GM23248 (cell line): ENCODE data around the gene ZNF567. TPM values are rescaled to one million over a fixed set of nuclear protein-coding genes. Genes with fewer than 3 reads are reported as not detected.

ENCODE experiments used
- DNase-seq: peaks from one replicate; pipeline ENCODE4 v3.0.0-alpha.2; 2015
- H2AFZ ChIP-seq: fragments of 200-600 bp; sonication (generic); 2 replicates; pipeline ENCODE4 v1.6.1; 2016; ENCODE audit warnings: antibody characterized with exemption
- H3F3A ChIP-seq: fragments of 200-600 bp; sonication (generic); 2 replicates; pipeline ENCODE4 v1.6.1; 2016; ENCODE audit warnings: mild to moderate bottlenecking, antibody characterized with exemption, mixed run types; ENCODE audit not compliant: insufficient read depth
- H3K27ac ChIP-seq: fragments of 200-600 bp; sonication (generic); 2 replicates; pipeline ENCODE4 v1.5.1; 2016; ENCODE audit warnings: mild to moderate bottlenecking
- H3K27me3 ChIP-seq: fragments of 200-600 bp; sonication (generic); replicated peaks from 2 replicates; pipeline ENCODE4 v1.6.1; 2016; ENCODE audit warnings: mild to moderate bottlenecking; ENCODE audit not compliant: insufficient read depth
- H3K36me3 ChIP-seq: fragments of 200-600 bp; sonication (generic); 2 replicates; pipeline ENCODE4 v1.6.1; 2016; ENCODE audit warnings: low read depth, mild to moderate bottlenecking
- H3K4me1 ChIP-seq: fragments of 200-600 bp; sonication (generic); 2 replicates; pipeline ENCODE4 v1.6.1; 2016; ENCODE audit warnings: mild to moderate bottlenecking; ENCODE audit not compliant: insufficient read depth
- H3K4me2 ChIP-seq: fragments of 200-600 bp; sonication (generic); one replicate; pipeline ENCODE4 v1.6.1; 2016; ENCODE audit warnings: mild to moderate bottlenecking; ENCODE audit not compliant: unreplicated experiment
- H3K4me3 ChIP-seq: fragments of 200-600 bp; sonication (generic); 2 replicates; pipeline ENCODE4 v1.5.1; 2016; ENCODE audit warnings: mild to moderate bottlenecking
- H3K79me2 ChIP-seq: fragments of 200-600 bp; sonication (generic); 2 replicates; pipeline ENCODE4 v1.6.1; 2016; ENCODE audit warnings: mild to moderate bottlenecking; ENCODE audit not compliant: insufficient read depth
- H3K9ac ChIP-seq: fragments of 200-600 bp; sonication (generic); 2 replicates; pipeline ENCODE4 v1.6.1; 2016; ENCODE audit warnings: mild to moderate bottlenecking
- H3K9me2 ChIP-seq: fragments of 200-600 bp; sonication (generic); 2 replicates; pipeline ENCODE4 v1.6.1; 2016; ENCODE audit warnings: mixed run types, mild to moderate bottlenecking, moderate library complexity; ENCODE audit not compliant: insufficient read depth
- H3K9me3 ChIP-seq: fragments of 200-600 bp; sonication (generic); one replicate; pipeline ENCODE4 v1.6.1; 2017; ENCODE audit warnings: low read depth
- H4K20me1 ChIP-seq: fragments of 200-600 bp; sonication (generic); 2 replicates; pipeline ENCODE4 v1.6.0; 2016; ENCODE audit not compliant: insufficient read depth
- EZH2 ChIP-seq: fragments of 200-600 bp; sonication (generic); IDR thresholded peaks from 2 replicates; pipeline ENCODE4 v1.6.1; 2018; ENCODE audit warnings: antibody characterized with exemption, mild to moderate bottlenecking; ENCODE audit not compliant: insufficient read depth, poor library complexity, severe bottlenecking
- EZH2phosphoT487 ChIP-seq: fragments of 200-600 bp; sonication (generic); IDR thresholded peaks from 2 replicates; pipeline ENCODE4 v1.6.1; 2018; ENCODE audit warnings: antibody characterized with exemption, moderate library complexity, mild to moderate bottlenecking, low read depth; ENCODE audit not compliant: insufficient read depth
- WGBS, 2 experiments: methylation state at CpG; one replicate each; pipeline ENCODE4 v1.1.6; 2015 to 2017; ENCODE audit warnings: low lambda C conversion rate in 2 of 2, low coverage in 1 of 2; ENCODE audit errors: missing lambda C conversion rate in 2 of 2; 5-methylcytosine and 5-hydroxymethylcytosine counted together
- in situ Hi-C: fragments of 300-500 bp; cut with MboI; formaldehyde crosslinking; loops from 2 replicates; pipeline ENCODE4 v1.15.0; 2020
- polyA plus RNA-seq: library from polyadenylated mRNA; unstranded; fragments of >200 nt; fragmentation: Nextera tagmentation; extraction: Ambion mirVana; gene quantifications from 2 replicates; pipeline ENCODE4 v1.2.1, GENCODE V29; 2016
- total RNA-seq: library from RNA; depleted of rRNA; stranded (reverse); fragments of >200 nt; shearing (Covaris generic); gene quantifications from 2 replicates; pipeline ENCODE4 v1.2.3, GENCODE V29; 2014

ZNF567 gene
- total and polyA plus RNA-seq, 2 experiments from 2014 or later = 3.2 to 6.1 TPM

GRCh38 chr19:36685835-36686234 is 1.6 kb upstream of the ZNF567 start:
- no peak for DNase-seq
- Histone ChIP-seq H3F3A (no peaks in the 10 kb centered on the region), H3K9me3 (no peaks in the 10 kb centered on the region), H3K27me3 (no peaks in the 10 kb centered on the region), H3K4me2 (peak overlapping the region; percentile 93), H3K27ac (no peak overlapping the region), H2AFZ (peak overlapping the region; percentile 100), H3K79me2 (peaks cover 72% of the 10 kb centered on the region), H4K20me1 (no peaks in the 10 kb centered on the region), H3K4me1 (peaks cover 6% of the 10 kb centered on the region), H3K36me3 (peaks cover 14% of the 10 kb centered on the region), H3K9ac (peak overlapping the region; percentile 84; the same call in 1 of the 2 replicates), H3K4me3 (peak overlapping the region; percentile 99; the same call in 1 of the 2 replicates), H3K9me2 (no peaks in the 10 kb centered on the region)
- in situ Hi-C loops = no loop called here
- 67 to 76% methylated on average over 2 of the region's 2 CpGs for WGBS, 2 experiments
- TF ChIP-seq EZH2phosphoT487 (no peak), EZH2 (no peak)

DNA sequence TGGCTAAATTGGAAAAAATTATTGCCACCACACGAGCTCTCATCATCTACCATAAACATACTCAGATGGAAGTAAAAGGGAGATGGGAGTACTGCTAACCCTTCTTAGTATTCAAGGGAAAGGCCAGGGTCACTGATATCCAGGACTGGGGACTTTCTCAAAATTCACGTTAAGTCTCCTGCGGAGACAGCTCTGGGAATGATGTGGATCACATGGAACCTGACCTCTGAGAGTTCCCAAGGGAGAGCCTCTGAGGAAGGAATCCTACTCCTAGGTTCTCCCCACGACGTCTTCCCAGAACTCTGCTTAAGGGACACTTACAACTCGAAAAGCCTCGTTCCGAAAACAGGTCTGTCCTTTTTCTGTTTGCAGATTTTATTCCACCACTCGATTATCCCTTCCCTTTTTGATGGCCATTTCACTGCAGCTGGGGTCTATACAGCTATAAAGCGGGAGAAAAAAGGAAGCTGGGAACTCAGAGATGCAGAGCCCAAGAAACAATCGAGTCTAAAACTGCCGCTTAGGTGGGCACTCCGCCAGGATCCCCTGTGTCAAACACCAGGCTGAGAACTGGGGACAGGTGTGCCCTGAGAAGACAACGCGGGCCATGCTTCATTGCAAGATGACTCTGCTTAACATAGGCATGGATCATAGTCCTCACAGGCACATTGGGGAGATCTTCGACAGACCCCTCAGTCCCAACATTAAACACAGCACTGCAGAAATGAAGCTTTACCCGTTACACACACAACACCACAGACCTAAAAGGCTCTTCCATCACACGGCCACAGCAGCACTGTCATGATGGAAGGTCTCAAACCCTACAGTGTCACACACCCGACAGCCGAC is 823 bp upstream of the ZNF567 start:
- peak overlapping the region; percentile 99 for H3K4me3 ChIP-seq
- H3K9ac ChIP-seq = peak overlapping the region; percentile 84
- no peak for TF ChIP-seq EZH2phosphoT487
- TF ChIP-seq EZH2 = no peak
- H3K79me2 ChIP-seq = peaks cover 79% of the 10 kb centered on the region
- H2AFZ ChIP-seq = peak overlapping the region; percentile 100
- H3K36me3 ChIP-seq = peaks cover 21% of the 10 kb centered on the region
- H3K4me2 ChIP-seq = peak overlapping the region; percentile 93
- no peaks in the 10 kb centered on the region for H3K9me3 ChIP-seq
- no peaks in the 10 kb centered on the region for H3K27me3 ChIP-seq
- in situ Hi-C loops = no loop called here
- no peaks in the 10 kb centered on the region for H3K9me2 ChIP-seq
- H4K20me1 ChIP-seq = no peaks in the 10 kb centered on the region
- H3K27ac ChIP-seq = peak overlapping the region; percentile 26; the same call in 1 of the 2 replicates
- peak; percentile 32 for DNase-seq
- H3K4me1 ChIP-seq = peaks cover 6% of the 10 kb centered on the region
- 24 to 27% methylated on average over 18 to 20 of the region's 20 CpGs for WGBS, 2 experiments
- H3F3A ChIP-seq = no peaks in the 10 kb centered on the region

DNA sequence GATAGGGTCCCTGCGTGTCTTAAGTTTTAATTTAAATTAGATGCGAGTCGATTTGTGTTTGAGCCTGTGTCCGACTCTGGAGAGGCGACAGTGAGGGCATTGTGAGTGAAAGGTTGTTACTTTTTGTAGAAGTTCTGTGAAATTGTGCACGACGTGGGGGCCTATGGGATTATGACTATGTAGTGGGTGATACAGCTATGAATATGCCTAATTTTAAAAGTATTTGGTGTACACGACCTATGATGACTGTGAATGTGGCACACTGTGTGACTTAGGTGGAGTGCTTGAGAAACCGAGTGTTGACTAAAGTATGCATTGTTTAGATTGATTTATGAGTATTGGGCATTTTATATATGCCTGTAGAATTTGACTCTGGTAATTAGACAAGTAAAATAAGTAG is 646 bp downstream of the ZNF567 start:
- Histone ChIP-seq H2AFZ (peak overlapping the region; percentile 100), H3K9ac (peak overlapping the region; percentile 84), H3K4me3 (peak overlapping the region; percentile 99), H3K79me2 (peaks cover 90% of the 10 kb centered on the region), H3K27ac (no peak overlapping the region), H3K4me1 (peaks cover 6% of the 10 kb centered on the region), H3K36me3 (peaks cover 35% of the 10 kb centered on the region), H3K27me3 (no peaks in the 10 kb centered on the region), H3K9me3 (no peaks in the 10 kb centered on the region), H3F3A (no peaks in the 10 kb centered on the region), H3K4me2 (peak overlapping the region; percentile 93), H4K20me1 (no peaks in the 10 kb centered on the region), H3K9me2 (no peaks in the 10 kb centered on the region)
- 8 to 10% methylated on average over 9 of the region's 9 CpGs for WGBS, 2 experiments
- no peak for TF ChIP-seq EZH2
- TF ChIP-seq EZH2phosphoT487 = no peak
- in situ Hi-C loops = no loop called here
- DNase-seq = peak; percentile 10

GRCh38 chr19:36707134-36707533 is 19.7 kb downstream of the ZNF567 start:
- 47 to 50% methylated on average over 2 of the region's 2 CpGs for WGBS, 2 experiments
- Histone ChIP-seq H3K79me2 (peaks cover 82% of the 10 kb centered on the region), H3K4me2 (no peak overlapping the region), H3K9me2 (no peaks in the 10 kb centered on the region), H3K4me1 (no peaks in the 10 kb centered on the region), H3K4me3 (no peak overlapping the region), H3K27me3 (no peaks in the 10 kb centered on the region), H3K9me3 (peaks cover 4% of the 10 kb centered on the region), H4K20me1 (no peaks in the 10 kb centered on the region), H2AFZ (no peak overlapping the region), H3K9ac (no peak overlapping the region), H3K36me3 (peaks cover 53% of the 10 kb centered on the region), H3F3A (no peaks in the 10 kb centered on the region; the same call in 1 of the 2 replicates), H3K27ac (no peak overlapping the region)
- TF ChIP-seq EZH2phosphoT487 (no peak), EZH2 (no peak)
- DNase-seq = peak; percentile 6
- in situ Hi-C loops = no loop called here
